ENCODE results near the gene TUBGCP4.
A peak's percentile ranks its signal among the peaks of the same experiment; 100 is the strongest.
"Not testable (repeated sequence)": the region's sequence is repeated elsewhere in the genome, so short reads cannot be mapped to it uniquely, and the experiment has no call there.

TUBGCP4 gene, protein sequence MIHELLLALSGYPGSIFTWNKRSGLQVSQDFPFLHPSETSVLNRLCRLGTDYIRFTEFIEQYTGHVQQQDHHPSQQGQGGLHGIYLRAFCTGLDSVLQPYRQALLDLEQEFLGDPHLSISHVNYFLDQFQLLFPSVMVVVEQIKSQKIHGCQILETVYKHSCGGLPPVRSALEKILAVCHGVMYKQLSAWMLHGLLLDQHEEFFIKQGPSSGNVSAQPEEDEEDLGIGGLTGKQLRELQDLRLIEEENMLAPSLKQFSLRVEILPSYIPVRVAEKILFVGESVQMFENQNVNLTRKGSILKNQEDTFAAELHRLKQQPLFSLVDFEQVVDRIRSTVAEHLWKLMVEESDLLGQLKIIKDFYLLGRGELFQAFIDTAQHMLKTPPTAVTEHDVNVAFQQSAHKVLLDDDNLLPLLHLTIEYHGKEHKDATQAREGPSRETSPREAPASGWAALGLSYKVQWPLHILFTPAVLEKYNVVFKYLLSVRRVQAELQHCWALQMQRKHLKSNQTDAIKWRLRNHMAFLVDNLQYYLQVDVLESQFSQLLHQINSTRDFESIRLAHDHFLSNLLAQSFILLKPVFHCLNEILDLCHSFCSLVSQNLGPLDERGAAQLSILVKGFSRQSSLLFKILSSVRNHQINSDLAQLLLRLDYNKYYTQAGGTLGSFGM

DNA sequence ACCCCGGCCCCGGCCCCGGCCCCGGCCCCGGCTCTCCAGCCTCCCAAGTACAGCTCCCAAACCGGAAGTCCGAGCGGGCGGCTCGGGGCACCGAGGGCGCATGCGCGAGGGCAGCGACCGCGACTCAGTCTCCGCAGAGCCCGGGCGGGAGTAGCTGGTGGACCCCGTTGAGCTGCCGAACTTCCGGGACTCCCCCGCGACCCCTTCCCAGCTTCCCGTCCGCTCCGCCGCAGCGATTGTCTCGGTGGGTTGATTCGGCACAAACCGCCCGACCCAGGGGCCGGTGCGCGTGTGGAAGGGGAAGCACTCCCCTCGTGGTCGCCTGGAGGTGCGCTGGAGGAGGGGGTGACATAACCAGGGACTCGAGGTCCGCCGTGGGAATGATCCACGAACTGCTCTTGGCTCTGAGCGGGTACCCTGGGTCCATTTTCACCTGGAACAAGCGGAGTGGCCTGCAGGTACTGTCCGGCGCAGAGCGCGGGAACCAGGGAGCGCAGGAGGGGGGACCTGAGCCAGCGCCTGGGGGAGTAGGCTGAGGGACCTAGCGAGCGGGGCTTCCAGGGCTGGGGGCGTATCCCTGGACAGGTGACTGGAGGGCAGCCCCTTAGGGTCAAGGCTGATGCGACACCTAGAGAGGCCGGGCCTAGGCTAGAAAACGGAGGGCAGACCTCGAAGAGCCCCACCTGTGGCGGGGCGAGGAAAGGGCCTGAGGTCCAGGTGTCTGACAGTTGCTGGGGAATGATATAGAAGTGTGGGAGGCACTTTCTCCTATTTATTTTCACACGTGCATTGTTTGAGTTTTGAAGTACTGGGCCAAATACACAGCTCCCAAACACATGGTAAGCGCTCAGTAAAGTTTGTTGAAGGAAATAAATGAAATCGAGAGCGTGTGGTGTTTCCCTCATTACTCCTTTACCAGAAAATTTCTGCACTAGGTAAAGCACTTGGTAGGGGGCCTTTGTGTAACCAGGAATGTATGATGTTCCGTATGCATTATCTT, at the start of gene TUBGCP4, which contains the start of gene ZSCAN29:
Gene TUBGCP4, plus strand, starts transcription at position 127 of the 1,000 bp plus-strand sequence. Its CDS starts 254 bp downstream, at position 381.
Gene ZSCAN29, minus strand, starts transcription at position 69 of the 1,000 bp plus-strand sequence. CDS start 1,130 bp downstream, outside the sequence.
- no peak for FAIRE-seq

DNA sequence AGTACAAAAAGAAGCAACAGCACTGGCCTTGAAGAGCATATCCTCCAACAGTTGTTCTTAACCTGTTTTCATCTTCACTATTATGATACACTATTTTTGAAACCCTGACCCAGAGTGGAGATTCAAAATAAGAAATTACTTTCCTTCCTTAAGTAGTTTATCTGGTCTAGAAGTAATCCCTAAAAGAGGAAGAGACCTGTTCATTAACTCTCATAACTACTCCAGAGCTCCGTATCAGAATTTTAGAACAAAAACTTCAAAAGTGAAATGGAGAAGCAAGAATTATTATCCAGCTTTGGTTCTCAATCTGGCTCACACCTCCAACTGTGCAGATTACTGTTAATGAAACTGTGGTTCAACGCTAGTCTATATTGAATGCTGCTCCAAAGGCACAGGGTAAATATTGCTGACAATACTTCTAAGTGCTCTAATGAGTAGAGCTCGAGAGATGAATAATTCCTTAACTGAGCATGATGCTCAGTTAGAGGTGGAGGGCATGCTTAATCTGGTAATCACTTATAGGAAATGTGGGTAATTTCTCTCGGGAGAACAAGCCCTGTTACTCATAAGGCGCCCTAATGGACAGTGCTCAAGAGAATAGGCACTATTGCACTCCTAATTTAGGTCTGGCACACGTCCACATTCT, 45.7 kb upstream of the TUBGCP4 start:
- no peak for FAIRE-seq

DNA sequence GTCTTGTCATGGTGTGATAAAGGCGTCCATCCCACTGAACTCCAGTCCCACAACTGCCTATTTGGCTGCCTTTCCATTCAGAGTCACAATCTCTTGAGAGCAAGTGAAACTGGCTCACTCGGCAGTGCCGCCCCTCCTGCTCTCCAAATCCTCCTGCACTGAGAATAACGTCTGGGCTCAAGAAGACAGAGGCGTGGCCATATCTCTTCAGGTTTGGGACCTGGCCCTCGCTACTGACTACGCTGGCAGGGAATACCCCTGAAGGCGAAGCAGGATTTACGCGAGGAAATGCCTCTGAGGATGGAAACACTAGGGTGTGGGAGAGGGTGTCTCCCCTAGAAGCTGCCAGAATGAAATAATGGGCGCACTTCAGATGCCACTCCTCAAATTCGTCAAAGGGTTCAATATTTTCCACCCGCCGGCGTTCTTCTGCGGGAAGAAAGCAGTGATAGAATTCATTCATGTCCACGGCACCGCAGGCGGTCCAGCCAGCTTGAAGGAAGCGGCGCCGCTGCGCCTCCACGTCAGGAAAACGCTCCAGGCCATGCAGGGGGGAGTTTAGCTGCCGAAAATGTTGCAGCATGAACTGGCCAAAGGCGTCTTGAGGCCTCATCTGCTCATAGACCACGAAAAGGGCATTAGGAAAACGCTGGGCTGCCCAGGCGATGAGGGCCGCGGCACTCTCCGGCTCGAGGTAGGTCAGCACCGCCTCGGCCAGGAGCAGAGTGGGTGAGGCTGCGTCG, 41.5 kb upstream of the TUBGCP4 start:
- FAIRE-seq: no peak

DNA sequence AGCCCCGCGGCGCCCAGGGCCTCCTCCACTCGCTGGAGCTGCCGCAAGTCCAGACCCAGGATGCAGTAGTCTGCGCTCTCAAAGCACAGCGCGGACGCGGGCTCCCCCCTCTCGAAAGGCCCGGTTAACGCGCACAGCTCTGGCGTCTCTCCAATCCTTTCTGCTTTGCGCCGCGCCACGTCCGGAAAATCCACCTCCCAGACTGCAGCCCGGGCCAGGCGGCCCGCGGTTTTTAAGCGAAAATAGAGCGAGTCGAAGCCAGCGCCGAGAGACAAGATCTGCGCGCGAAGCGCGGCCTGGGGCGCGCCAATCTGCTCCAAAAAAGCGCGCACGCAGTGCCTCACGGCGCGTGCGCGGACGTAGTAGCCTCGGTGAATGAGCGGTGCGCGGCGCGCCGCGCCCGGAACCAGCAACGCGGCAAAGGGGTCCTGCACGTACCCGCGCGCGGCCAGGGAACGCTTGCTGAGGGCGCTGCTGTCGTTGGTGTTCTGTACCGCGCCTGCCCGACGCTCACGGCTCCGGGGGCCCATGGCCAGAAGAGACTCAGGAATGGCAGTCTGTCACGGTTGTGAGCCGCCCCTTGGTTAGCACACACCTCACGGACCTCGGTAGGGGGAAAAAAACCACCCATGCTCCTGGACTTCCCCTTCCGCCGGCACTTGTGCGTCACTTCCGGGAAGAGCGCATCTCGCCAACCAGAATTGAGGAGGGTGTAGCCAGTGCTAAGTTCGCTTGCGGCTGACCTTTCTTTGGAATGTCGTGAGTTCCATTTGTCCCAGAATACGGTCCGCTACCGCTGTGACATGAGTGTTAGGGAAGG, 40.7 kb upstream of the TUBGCP4 start, which contains the start of gene LCMT2:
Gene LCMT2, minus strand, starts transcription at position 614 of the 820 bp plus-strand sequence. Its CDS starts 84 bp downstream, at position 530.
- FAIRE-seq: peak; percentile 76

DNA sequence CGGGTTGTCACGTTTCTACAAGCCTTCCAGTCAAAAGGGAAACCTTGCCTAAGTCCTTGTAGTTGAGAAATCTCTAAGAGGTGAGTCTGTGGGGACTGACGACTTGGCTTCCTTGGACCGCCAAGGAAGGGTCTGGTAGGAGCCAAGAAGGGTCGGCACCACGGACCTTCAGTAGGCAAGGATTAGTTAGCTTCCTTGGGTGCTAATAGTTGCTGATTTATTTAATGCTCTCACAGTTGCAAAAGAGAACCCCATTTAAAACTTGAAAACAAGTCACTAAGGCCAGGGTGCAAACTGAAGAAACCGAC, 40.2 kb upstream of the TUBGCP4 start:
- FAIRE-seq: no peak

DNA sequence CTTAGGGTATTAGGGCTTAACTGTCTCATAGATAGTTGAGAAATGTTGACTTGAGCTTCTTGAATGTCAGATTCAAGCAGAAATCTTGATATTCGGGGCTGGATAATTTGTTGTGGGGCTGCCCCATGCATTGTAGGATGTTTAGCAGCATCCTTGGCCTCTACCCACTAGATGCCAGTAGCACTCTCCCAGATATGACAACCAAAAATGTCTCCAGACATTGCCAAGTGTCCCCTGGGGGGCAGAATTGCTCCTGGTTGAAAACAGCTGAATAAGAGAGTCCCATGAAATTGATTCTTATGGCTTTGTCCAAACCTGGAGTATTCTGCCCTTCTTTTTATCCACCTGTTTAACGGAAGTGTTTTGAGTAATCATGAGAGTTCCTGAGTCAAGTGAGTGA, 24.6 kb upstream of the TUBGCP4 start:
- FAIRE-seq: no peak

DNA sequence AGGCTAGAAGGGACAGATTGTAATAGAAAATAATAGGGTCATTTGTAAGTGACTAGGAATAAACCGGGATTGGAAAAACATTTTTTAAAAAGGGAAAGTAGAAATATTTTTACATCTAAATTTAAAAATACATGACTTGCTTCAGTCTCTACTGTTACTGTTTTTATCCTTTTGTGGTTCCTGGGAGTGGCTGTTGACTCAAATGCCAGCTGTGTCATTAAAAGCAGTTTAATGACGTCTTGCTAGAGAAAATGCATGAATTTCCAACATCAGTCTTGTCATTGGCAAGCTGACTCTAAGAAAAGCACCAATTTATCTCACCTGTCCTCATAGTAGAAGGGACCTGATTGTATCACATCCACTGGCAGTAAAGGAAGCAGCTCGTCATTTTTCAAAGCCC, 23.8 kb upstream of the TUBGCP4 start:
- no peak for FAIRE-seq

DNA sequence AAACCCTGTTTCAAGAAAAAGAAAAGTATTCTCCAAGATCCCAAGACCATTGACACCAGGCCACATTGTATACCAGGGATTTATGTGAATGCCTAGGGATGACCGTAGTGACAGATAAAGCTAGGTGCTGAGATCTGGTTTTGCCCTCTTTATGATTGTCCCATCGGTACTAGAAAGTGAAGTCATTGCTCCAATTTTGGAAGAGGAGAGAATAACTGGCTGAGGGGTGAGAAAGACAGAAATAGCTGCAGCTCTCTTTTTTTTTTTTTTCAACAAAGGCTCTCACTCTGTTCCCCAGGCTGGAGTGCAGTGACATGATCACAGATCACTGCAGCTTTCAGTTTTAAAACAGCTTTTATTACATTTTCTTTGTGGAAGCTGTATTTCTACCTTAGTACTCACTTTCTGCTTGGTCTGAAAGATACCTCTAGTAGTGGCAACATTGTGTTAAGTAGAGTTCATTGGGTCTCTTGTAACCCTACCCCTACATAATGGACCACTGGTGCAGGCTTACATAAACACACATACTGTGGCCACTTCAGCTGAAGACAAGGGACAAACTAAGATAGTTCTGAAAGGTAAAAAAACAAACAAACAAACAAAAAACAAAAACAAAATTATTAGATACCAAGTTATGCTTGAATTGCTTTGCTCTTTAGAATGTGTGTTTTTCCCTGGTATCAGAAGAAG, 18.1 kb upstream of the TUBGCP4 start:
- no peak for FAIRE-seq

DNA sequence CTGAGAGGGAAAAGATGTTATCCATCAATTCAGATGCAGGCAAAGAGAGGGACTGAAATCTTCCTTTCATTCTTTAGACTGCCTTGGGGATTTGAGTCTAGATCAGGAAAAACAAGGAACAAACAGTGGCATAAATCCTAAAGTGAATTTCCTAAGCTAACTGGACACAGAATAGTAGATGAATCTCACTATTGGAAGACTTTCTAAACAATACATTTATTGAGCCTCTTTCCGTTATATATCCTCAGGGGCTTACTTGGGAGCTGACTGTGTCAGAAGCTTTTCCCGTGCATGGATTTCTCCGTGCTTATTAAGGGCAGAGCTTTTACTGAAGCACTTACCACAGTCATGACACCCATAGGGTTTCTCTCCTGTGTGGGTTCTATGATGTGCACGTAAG, 10.1 kb upstream of the TUBGCP4 start:
- FAIRE-seq: no peak

DNA sequence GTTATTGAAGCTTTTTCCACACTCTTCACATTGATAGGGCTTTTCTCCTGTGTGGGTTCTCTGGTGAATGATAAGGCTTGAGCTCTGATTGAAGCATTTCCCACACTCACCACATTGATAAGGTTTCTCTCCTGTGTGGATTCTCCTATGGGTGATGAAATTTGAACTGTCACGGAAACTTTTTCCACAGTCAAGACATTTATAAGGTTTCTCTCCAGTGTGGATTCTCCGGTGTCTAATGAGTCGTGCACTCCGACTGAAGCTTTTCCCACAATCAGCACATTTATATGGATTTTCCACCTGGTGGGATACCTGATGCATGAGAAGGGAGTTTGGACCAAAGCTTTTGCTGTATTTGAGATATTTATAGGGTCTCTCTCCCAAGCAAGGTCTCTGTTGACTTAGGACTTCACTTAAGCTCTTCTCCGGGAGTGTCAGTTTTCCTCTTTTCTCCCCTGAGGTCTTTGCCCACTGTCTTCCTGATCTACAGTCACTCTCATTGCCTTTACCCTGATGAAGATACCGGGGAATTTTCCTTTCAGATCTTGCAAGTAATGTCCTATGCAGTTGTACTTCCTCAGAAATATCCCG, 9.5 kb upstream of the TUBGCP4 start:
- FAIRE-seq: no peak

DNA sequence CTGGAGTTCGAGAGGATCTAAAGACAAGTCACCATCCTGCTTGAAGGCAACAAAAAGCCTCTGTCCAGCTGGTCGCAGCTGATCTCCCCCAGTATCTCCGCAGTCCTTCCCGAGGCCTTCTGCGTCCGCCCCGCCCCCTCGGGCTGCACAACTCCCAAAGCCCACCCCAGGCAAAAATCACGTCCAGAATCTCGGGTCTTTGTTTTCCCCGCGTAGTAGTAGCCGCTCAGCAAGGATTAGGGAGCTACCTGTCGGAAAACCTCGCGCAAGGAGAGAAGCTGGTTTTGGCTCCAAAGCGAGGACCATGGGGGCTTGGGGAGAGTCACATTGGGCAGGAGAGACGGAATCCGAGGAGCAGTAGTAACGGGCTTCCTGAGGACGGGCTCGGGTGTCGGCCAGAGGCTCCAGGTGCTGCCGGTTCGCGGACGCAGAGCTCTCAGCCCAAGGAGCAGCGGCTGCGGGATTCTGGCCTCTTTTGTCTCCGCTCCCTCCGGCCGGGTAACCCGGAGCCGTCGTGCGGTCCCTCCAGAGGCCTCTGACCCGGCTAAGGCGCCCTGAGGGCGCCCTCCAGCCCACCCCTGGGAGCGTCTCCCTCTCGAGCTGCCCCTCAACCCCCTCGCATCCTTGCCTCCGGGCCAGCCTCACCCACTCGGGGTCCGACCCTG, 459 bp upstream of the TUBGCP4 start:
- FAIRE-seq: no peak

DNA sequence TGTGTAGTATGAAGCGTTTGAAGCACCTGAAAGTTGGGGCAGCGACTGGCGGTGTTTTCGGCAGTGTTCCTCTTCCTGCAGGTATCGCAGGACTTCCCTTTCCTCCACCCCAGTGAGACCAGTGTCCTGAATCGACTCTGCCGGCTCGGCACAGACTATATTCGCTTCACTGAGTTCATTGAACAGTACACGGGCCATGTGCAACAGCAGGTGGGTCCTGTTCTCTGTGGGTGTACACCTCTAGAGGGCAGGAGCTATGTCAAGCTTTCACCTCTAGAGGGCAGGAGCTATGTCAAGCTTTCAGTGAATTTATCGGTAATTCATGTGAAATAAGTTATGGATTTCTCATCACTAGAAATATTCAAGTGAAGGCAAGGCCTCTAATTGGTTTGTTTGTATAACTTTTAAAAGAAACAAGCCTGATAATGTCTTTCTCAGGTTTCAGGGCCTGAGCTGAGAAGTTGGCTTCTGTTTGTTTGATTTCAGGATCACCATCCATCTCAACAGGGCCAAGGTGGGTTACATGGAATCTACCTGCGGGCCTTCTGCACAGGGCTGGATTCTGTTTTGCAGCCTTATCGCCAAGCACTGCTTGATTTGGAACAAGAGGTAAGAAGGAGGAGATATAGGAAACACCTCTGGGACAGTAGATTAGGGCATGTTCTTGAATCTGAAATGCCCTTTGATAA, 5.3 kb downstream of the TUBGCP4 start:
- no peak for FAIRE-seq

DNA sequence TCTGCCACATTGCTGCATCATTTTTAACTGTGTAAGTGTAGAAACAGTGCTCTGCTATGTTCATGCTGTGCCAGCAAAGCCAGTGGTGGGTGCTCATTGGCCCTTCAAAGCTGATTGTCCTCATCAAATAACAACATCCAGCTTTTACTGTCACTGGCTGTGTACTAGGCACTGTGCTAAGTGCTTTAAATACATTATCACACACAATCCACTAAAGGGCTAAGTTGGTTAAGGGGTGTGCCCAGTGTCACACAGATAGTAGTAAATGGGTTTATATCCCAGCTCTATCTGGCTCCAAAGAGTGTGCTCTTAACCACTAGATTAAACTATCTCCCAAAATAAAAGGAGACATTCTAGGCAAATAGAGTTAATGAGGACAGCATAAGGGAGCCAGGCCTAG, 7.7 kb downstream of the TUBGCP4 start:
- no peak for FAIRE-seq

DNA sequence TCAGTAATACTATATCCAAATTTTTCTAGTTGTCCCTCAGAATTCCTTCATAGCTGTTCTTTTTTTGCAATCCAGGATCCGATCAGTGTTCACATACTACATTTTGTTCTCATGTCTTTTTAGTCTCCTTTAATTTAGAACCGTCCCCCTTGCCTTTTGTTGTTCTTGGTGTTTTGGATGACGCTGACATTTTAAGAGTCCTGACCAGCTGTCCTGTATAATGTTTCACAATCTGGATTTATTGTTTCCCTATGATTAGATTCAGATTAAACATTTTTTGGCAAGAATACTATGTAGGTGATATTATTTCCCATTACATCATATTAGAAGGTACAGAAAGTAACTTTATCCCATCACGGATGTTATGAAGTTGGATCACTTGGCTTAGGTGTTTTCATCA, 11.4 kb downstream of the TUBGCP4 start:
- no peak for FAIRE-seq

DNA sequence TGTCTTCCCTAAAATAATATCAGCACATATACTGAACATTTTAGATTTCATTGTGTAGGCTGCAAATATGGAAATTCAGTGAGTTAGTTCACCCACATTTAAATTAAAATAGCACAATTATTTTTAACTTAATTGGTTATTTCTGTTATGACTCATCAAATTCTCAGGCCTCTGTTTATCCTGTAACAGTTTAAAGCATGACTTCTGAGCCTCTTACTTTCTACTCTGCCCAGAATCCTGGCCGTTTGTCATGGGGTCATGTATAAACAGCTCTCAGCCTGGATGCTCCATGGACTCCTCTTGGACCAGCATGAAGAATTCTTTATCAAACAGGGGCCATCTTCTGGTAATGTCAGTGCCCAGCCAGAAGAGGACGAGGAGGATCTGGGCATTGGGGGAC, 12.2 kb downstream of the TUBGCP4 start:
- no peak for FAIRE-seq

DNA sequence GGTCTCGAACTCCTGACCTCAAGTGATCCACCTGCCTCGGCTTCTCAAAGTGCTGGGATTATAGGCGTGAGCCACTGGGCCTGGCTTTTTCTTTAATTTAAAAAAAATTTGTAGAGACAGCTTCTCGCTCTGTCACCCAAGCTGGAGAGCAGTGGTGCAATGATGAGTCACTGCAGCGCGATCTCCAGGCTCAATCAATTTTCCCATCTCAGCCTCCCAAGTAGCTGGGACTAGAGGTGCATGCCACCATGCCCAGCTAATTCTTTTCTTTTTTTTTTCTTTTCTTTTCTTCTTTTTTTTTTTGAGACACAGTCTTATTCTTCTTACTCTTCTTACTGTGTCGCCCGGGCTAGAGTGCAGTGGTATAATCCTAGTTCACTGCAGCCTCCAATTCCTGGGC, 19.8 kb downstream of the TUBGCP4 start:
- no peak for FAIRE-seq

DNA sequence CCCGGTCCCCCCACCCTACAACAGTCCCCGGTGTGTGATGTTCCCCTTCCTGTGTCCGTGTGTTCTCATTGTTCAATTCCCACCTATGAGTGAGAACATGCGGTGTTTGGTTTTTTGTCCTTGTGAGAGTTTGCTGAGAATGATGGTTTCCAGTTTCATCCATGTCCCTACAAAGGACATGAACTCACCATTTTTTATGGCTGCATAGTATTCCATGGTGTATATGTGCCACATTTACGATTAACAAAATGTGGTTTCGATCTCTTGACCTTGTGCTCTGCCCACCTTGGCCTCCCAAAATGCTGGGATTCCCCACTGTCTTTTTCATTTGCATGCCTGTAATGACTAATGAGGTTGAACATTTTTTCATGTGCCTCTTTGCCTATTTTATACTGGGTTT, 22.7 kb downstream of the TUBGCP4 start:
- FAIRE-seq: not testable (repeated sequence)

DNA sequence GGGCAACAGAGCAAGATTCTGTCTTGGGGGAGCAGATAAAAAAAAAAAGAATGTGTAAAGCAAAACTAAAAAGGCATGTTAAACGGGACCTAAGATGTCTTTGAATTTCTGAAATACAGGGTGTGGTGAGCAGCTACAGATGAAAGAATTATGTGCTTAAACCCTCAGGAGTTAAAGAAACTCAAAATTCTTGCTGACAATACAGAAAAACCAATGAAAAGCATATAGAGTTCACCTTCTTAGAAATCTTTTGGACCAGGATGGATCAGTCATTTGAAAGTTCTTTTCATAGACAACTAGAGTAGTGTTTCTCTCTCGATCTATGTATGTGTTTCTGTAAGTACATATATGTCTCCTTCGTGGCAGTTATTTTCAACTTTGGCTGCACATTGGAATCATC, 31.4 kb downstream of the TUBGCP4 start:
- no peak for FAIRE-seq

DNA sequence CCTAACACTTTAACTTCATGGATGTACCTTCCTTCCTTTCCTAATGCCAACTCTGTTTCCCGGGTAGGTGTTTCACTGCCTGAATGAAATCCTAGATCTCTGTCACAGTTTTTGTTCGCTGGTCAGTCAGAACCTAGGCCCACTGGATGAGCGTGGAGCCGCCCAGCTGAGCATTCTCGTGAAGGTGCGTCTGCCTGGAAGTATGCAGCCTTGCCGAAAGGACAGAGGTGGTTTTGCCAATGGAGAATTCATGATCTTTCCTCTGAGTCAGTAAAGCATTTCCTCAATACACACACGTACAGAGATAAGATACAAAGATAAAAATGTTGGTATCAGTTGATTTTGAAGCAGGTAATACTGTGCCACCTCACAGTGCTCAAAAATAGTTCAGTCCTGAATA, 32.7 kb downstream of the TUBGCP4 start:
- FAIRE-seq: no peak
